DOHH2 (cell line): ENCODE measurements around the gene HNRNPUL1.
A peak's percentile ranks its signal among the peaks of the same experiment; 100 is the strongest.

Source experiments
- H3F3A ChIP-seq: fragments of 200-600 bp; sonication (generic), shearing (Covaris generic); 2 replicates; pipeline ENCODE4 v1.6.0; 2016; ENCODE audit warnings: antibody characterized with exemption, mild to moderate bottlenecking; ENCODE audit not compliant: control insufficient read depth, insufficient read depth
- H3K27ac ChIP-seq: fragments of 200-600 bp; sonication (generic); 2 replicates; pipeline ENCODE4 v1.5.1; 2014; ENCODE audit warnings: low read depth, mild to moderate bottlenecking, low read length, moderate library complexity
- H3K27me3 ChIP-seq: fragments of 200-600 bp; sonication (generic); 2 replicates; pipeline ENCODE4 v1.6.1; 2014; ENCODE audit warnings: mild to moderate bottlenecking, low read length, mixed read lengths; ENCODE audit not compliant: control insufficient read depth
- H3K36me3 ChIP-seq: fragments of 200-600 bp; sonication (generic); 2 replicates; pipeline ENCODE4 v1.6.1; 2014; ENCODE audit warnings: mild to moderate bottlenecking, low read length, moderate library complexity, mixed read lengths; ENCODE audit not compliant: control insufficient read depth
- H3K4me1 ChIP-seq: fragments of 200-600 bp; sonication (generic); 2 replicates; pipeline ENCODE4 v1.6.1; 2014; ENCODE audit warnings: mild to moderate bottlenecking, low read length, mixed read lengths; ENCODE audit not compliant: control insufficient read depth
- H3K4me2 ChIP-seq: fragments of 200-600 bp; sonication (generic); 2 replicates; pipeline ENCODE4 v1.6.0; 2014; ENCODE audit warnings: mild to moderate bottlenecking, low read length, moderate library complexity
- H3K4me3 ChIP-seq: fragments of 200-600 bp; sonication (generic); 2 replicates; pipeline ENCODE4 v1.5.1; 2014; ENCODE audit warnings: mild to moderate bottlenecking, low read length, mixed read lengths
- H3K79me2 ChIP-seq: fragments of 200-600 bp; sonication (generic); 2 replicates; pipeline ENCODE4 v1.6.1; 2014; ENCODE audit warnings: mild to moderate bottlenecking, low read length, mixed read lengths; ENCODE audit not compliant: control insufficient read depth
- H3K9me2 ChIP-seq: fragments of 200-600 bp; sonication (generic); replicated peaks from 2 replicates; pipeline ENCODE4 v1.6.1; 2014; ENCODE audit warnings: mild to moderate bottlenecking, low read length, mixed read lengths; ENCODE audit not compliant: control insufficient read depth
- H3K9me3 ChIP-seq: fragments of 200-600 bp; sonication (generic); 2 replicates; pipeline ENCODE4 v1.6.1; 2014; ENCODE audit warnings: antibody characterized with exemption, low read length, mixed read lengths; ENCODE audit not compliant: control insufficient read depth, insufficient read depth
- H4K20me1 ChIP-seq: fragments of 200-600 bp; sonication (generic); 2 replicates; pipeline ENCODE4 v1.6.0; 2014; ENCODE audit warnings: low read depth, mild to moderate bottlenecking, antibody characterized with exemption, low read length, moderate library complexity; ENCODE audit not compliant: control insufficient read depth, insufficient read depth
- CTCF ChIP-seq: fragments of 200-600 bp; sonication (generic); IDR thresholded peaks from one replicate; pipeline ENCODE4 v1.5.1; 2014; ENCODE audit warnings: antibody characterized with exemption, mild to moderate bottlenecking, low read depth, low read length; ENCODE audit not compliant: poor library complexity, severe bottlenecking
- EZH2phosphoT487 ChIP-seq: fragments of 200-600 bp; sonication (generic); IDR thresholded peaks from 2 replicates; pipeline ENCODE4 v1.6.1; 2017; ENCODE audit warnings: borderline replicate concordance, mild to moderate bottlenecking, antibody characterized with exemption, low read length, moderate library complexity, mixed read lengths

The HNRNPUL1 gene

DNA sequence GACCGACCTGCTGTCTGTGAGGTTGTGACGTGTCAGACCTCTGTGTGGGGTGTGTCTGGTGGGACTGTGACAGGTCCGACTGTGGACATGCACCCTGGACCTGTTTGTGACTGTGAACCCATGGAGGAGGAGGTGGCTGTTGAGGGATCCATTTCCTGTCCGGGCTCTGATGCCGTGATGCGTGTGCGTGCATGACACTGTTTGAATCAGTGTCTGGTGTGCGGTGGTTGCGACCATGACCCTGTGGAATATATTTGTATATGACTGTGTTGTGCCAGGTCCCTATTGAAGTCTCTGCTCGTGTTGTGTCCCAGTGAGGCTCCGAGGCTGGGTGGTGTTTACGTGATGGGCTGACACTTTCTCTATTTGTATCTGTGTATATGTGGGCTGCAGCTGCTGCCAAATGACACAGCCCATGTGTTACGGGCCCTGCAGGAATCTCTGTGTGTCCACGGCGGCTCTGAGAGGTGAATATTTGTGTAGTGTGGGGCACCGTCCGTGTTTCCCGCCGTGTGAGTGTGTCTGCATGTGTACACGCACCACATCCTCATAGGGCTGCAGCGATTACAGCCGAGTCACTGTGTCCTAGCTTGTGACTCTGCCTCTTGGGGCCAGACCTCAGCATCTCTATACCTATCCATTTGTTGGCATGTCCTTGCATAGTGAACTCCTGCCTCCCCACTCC is 64.1 kb downstream of the HNRNPUL1 start:
- H3K36me3 ChIP-seq = peaks cover 62% of the 10 kb centered on the region
- H3K4me2 ChIP-seq = peak overlapping the region; percentile 99
- TF ChIP-seq CTCF (no peak), EZH2phosphoT487 (no peak)
- peaks cover 85% of the 10 kb centered on the region for H3K4me1 ChIP-seq
- peaks cover 4% of the 10 kb centered on the region; the same call in 1 of the 2 replicates for H4K20me1 ChIP-seq
- peaks cover 56% of the 10 kb centered on the region for H3F3A ChIP-seq
- H3K27me3 ChIP-seq = no peaks in the 10 kb centered on the region
- no peaks in the 10 kb centered on the region for H3K9me2 ChIP-seq
- peaks cover 25% of the 10 kb centered on the region for H3K79me2 ChIP-seq
- peak overlapping the region; percentile 81 for H3K4me3 ChIP-seq
- no peaks in the 10 kb centered on the region for H3K9me3 ChIP-seq
- peak overlapping the region; percentile 96 for H3K27ac ChIP-seq

DNA sequence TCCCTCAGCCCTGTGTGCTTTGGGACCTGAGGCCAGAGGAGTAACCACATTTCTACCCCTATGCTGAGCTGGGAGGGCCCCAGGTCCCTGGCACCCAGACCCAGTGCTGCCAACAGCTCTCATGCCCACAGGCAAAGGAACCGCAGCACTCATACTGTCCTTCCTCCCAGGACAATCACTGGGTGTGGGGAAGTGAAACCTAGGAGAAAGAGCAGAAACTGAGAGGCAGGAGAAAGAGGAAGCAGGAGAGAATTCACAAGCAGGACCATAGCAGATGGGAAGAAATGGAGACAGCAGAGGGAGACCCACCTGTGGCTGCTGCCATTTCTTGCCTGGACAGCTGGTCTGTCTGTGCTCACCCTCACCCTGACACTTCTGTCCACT is 64.7 kb downstream of the HNRNPUL1 start:
- peaks cover 65% of the 10 kb centered on the region for H3K36me3 ChIP-seq
- no peak for TF ChIP-seq EZH2phosphoT487
- TF ChIP-seq CTCF = no peak
- no peaks in the 10 kb centered on the region for H3K27me3 ChIP-seq
- H3K27ac ChIP-seq = peak overlapping the region; percentile 96
- H4K20me1 ChIP-seq = peaks cover 4% of the 10 kb centered on the region; the same call in 1 of the 2 replicates
- H3F3A ChIP-seq = peaks cover 60% of the 10 kb centered on the region
- no peaks in the 10 kb centered on the region for H3K9me2 ChIP-seq
- peaks cover 25% of the 10 kb centered on the region for H3K79me2 ChIP-seq
- peak overlapping the region; percentile 81 for H3K4me3 ChIP-seq
- H3K9me3 ChIP-seq = no peaks in the 10 kb centered on the region
- peaks cover 85% of the 10 kb centered on the region for H3K4me1 ChIP-seq
- peak overlapping the region; percentile 99 for H3K4me2 ChIP-seq

DNA sequence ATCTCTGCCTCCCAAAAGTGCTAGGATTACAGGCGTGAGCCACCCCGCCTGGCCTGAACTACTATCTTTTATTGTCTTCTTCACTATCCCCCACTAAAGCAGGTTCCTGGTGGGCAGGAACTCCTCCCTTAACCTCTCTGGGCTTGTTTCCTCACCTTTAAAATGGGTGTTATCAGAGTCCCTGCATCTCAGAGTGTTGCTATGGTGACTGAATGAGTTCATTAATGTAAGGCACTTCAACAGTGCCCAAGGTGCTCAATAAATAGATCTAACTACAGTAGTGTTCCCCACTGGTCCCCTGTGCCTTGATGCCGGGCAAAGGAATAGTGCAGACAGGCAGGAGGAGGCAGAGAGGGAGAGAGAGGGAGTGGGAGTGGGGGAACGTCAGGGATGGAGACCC is 66.3 kb downstream of the HNRNPUL1 start:
- Histone ChIP-seq H3K27me3 (no peaks in the 10 kb centered on the region), H3K36me3 (peaks cover 67% of the 10 kb centered on the region), H3K4me1 (peaks cover 82% of the 10 kb centered on the region), H4K20me1 (peaks cover 4% of the 10 kb centered on the region; the same call in 1 of the 2 replicates), H3F3A (peaks cover 50% of the 10 kb centered on the region), H3K79me2 (peaks cover 33% of the 10 kb centered on the region), H3K9me2 (no peaks in the 10 kb centered on the region), H3K27ac (peak overlapping the region; percentile 7), H3K4me3 (no peak overlapping the region), H3K9me3 (no peaks in the 10 kb centered on the region), H3K4me2 (peak overlapping the region; percentile 10; the same call in 1 of the 2 replicates)
- TF ChIP-seq CTCF (no peak), EZH2phosphoT487 (no peak)
